ENCODE results near the gene HIVEP3.

Gene HIVEP3

DNA sequence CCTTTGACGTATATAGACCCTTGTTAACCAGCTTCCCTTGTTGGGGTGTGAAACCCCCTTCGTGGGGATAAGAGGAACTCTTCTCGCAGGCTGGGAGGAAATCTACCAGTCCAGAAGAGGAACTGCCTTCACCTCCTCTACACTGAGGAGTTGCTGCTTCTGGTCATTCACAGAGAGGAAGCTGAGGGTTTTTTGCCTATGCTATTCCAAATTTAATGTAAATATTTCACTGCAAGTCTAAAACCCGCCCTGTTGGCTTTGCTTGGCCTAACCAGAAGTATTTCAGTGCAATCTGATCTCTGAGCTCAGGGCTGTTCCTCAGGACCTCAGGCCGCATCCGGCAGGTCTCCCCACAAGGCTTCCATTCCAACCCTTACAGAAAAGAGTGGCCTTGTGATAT, 150.1 kb downstream of the HIVEP3 start:
- no peak overlapping the region for H3K27ac ChIP-seq (ENCODE audit: low read length)
- H3K36me3 ChIP-seq (ENCODE audit: insufficient read depth, low read depth, low read length) = no peaks in the 10 kb centered on the region
- H3K4me1 ChIP-seq (ENCODE audit: insufficient read depth, low read length) = no peaks in the 10 kb centered on the region; the same call in 1 of the 2 replicates

DNA sequence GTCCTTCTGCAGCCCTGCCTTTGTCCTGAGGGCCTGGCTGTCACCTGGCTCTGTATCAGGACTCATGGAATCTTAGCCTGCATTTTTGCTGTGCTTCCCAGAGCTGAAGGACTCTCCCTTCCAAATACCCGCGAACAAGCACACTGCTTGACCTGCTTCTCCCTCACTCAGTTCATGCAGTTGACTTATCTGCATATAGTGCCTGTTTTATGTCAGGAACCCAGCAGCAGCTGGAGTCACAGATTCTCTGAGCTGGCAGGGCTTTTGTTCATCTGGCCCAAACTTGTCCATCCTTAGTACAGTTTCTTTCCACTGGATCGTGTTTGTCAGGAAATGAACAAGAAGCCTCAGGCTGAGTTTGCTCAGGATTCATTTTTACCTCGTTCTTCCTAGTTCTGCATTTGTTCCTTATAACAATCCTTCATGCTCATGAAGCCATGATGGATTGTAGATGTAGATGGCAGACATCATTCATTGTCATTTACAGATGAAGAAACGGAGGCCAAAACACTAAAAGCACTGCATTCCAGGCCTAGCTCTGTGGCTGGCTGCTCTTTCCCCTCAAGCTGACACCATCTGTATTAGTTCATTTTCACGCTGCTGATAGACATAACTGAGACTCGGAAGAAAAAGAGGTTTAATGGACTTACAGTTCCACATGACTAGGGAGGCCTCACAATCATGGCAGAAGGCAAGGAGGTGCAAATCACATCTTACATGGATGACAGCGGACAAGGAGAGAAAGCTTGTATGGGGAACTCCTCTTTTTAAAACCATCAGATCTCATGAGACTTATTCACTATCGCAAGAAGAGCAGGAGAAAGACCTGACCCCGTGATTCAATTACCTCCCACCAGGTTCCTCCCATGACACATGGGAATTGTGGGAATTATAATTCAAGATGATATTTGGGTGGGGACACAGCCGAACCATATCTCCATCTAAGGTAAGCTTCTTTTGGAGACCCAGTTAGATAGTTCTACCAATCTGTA, 150.9 kb downstream of the HIVEP3 start:
- H3K36me3 ChIP-seq (ENCODE audit: insufficient read depth, low read depth, low read length) = no peaks in the 10 kb centered on the region
- H3K4me1 ChIP-seq (ENCODE audit: insufficient read depth, low read length) = no peaks in the 10 kb centered on the region; the same call in 1 of the 2 replicates
- H3K9ac ChIP-seq (ENCODE audit: low read depth, low read length) = no peak overlapping the region
- no peaks in the 10 kb centered on the region for H3K9me3 ChIP-seq (ENCODE audit: insufficient read depth, low read depth, low read length)
- H3K27me3 ChIP-seq (ENCODE audit: insufficient read depth, low read length) = no peaks in the 10 kb centered on the region
- H3K4me3 ChIP-seq (ENCODE audit: low read length) = no peak overlapping the region
- H3K27ac ChIP-seq (ENCODE audit: low read length) = no peak overlapping the region

More for the DNA sequence above, 150.1 kb downstream of the HIVEP3 start:
- no peaks in the 10 kb centered on the region for H3K27me3 ChIP-seq (ENCODE audit: insufficient read depth, low read length)
- no peak overlapping the region for H3K9ac ChIP-seq (ENCODE audit: low read depth, low read length)
- H3K9me3 ChIP-seq (ENCODE audit: insufficient read depth, low read depth, low read length) = no peaks in the 10 kb centered on the region
- no peak overlapping the region for H3K4me3 ChIP-seq (ENCODE audit: low read length)

DNA sequence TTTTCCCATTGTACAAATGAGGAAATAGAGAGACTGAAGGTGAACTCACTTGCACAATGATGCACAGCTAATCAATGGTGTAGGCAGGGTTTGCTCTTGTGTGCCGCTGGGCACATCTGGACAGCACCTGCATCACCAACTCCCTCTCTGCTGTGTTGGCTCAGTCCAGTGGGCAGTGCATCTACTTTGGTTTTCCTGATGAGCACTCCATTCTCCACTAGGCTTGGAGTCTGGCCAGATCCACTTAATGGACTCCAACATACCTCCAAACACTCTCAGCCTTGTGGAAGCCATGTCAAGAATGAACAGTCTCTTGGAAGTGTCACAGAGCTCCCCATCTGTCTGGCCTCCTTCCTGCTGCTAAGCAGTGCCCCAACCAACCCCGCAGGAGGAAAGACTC, 152.2 kb downstream of the HIVEP3 start:
- Histone ChIP-seq H3K4me1 (ENCODE audit: insufficient read depth, low read length) (no peaks in the 10 kb centered on the region; the same call in 1 of the 2 replicates), H3K4me3 (ENCODE audit: low read length) (no peak overlapping the region), H3K27ac (ENCODE audit: low read length) (no peak overlapping the region), H3K9ac (ENCODE audit: low read depth, low read length) (no peak overlapping the region), H3K27me3 (ENCODE audit: insufficient read depth, low read length) (no peaks in the 10 kb centered on the region), H3K9me3 (ENCODE audit: insufficient read depth, low read depth, low read length) (no peaks in the 10 kb centered on the region; the same call in 1 of the 2 replicates), H3K36me3 (ENCODE audit: insufficient read depth, low read depth, low read length) (no peaks in the 10 kb centered on the region)

DNA sequence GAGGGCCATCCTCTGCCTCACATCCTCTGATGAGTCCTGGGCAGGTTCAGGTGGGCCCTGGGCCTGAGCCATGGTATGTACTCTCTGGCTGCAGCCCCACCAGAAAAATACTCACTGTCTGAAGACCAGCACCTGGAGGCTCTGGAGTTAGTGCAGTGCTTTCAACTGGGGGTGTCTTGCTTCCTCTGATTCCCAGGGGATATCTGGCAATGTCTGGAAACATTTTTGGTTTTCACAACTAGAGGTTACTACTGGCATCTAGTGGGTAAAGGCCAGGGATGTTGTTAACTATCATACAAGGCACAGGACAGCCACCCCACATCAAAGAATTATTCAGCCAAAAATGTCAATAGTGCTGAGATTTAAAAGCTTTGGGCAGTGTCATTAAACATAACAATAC, 152.7 kb downstream of the HIVEP3 start:
- H3K27ac ChIP-seq (ENCODE audit: low read length) = no peak overlapping the region
- no peak overlapping the region for H3K4me3 ChIP-seq (ENCODE audit: low read length)
- no peaks in the 10 kb centered on the region for H3K36me3 ChIP-seq (ENCODE audit: insufficient read depth, low read depth, low read length)
- H3K27me3 ChIP-seq (ENCODE audit: insufficient read depth, low read length) = no peaks in the 10 kb centered on the region
- H3K9me3 ChIP-seq (ENCODE audit: insufficient read depth, low read depth, low read length) = peaks cover 3% of the 10 kb centered on the region
- no peaks in the 10 kb centered on the region; the same call in 1 of the 2 replicates for H3K4me1 ChIP-seq (ENCODE audit: insufficient read depth, low read length)
- H3K9ac ChIP-seq (ENCODE audit: low read depth, low read length) = no peak overlapping the region

DNA sequence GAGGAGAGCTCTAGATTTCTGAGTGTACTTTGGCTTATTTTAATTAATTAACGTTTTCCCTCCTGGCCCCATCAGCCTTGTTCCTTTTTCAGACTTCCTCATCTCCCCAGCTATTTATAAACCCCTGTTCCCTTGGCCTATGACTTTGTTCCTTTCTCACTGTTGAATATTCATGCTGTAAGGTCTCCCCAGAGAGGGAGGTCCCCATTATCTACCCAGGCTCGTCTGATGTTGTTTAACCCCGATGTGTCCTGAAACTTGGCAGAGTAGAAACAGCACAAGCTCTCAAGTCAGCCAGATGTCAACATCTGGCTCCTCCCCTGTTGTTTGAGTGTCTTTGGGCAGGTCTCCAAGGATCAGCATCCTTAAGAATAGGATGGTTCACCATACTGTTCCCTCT, 153.6 kb downstream of the HIVEP3 start:
- Histone ChIP-seq H3K36me3 (ENCODE audit: insufficient read depth, low read depth, low read length) (no peaks in the 10 kb centered on the region), H3K27me3 (ENCODE audit: insufficient read depth, low read length) (no peaks in the 10 kb centered on the region), H3K4me1 (ENCODE audit: insufficient read depth, low read length) (no peaks in the 10 kb centered on the region; the same call in 1 of the 2 replicates), H3K4me3 (ENCODE audit: low read length) (no peak overlapping the region), H3K27ac (ENCODE audit: low read length) (no peak overlapping the region), H3K9me3 (ENCODE audit: insufficient read depth, low read depth, low read length) (peaks cover 3% of the 10 kb centered on the region), H3K9ac (ENCODE audit: low read depth, low read length) (no peak overlapping the region)

DNA sequence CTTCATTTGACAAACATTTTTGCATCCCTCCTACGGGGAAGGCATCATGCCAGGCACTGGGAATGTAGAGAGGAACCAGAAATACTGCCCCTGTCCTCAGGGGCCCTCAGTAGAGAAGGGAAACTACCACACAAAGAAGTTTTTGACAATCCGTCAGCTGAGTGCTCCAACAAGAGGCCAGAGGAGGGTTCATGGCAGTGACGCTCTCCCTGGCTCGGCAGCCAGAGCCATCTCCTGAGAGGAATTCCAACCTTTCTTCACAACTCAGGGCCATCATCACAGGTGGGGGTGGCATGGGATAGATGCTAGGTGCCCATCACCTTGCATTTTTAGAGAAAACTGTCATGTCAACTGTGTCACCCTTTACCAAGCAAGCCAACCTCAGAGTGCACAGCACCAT, 154.1 kb downstream of the HIVEP3 start:
- no peak overlapping the region for H3K9ac ChIP-seq (ENCODE audit: low read depth, low read length)
- H3K36me3 ChIP-seq (ENCODE audit: insufficient read depth, low read depth, low read length) = no peaks in the 10 kb centered on the region
- no peak overlapping the region for H3K4me3 ChIP-seq (ENCODE audit: low read length)
- H3K27ac ChIP-seq (ENCODE audit: low read length) = no peak overlapping the region
- no peaks in the 10 kb centered on the region; the same call in 1 of the 2 replicates for H3K4me1 ChIP-seq (ENCODE audit: insufficient read depth, low read length)
- H3K27me3 ChIP-seq (ENCODE audit: insufficient read depth, low read length) = no peaks in the 10 kb centered on the region
- peaks cover 3% of the 10 kb centered on the region for H3K9me3 ChIP-seq (ENCODE audit: insufficient read depth, low read depth, low read length)

DNA sequence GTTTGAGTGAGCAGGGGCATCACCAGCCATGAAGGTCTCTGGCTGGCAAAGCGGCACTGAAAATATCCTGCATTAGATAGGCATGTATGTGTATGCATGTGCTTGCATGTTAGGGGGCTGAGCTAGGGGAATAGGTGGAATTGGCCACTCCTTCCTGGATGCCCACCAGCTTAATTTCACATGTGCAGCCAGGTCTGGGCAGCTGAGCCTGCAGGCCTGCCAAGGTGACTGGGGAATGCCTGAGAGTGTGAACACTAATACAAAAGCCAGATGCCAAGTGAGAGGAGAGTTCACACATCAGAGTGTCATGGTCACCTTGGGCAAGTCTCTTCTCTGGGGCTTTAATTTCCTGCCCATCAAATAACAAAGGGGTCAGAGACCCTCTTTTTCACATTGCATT, 155.9 kb downstream of the HIVEP3 start:
- no peaks in the 10 kb centered on the region for H3K27me3 ChIP-seq (ENCODE audit: insufficient read depth, low read length)
- H3K9me3 ChIP-seq (ENCODE audit: insufficient read depth, low read depth, low read length) = peaks cover 3% of the 10 kb centered on the region
- no peak overlapping the region for H3K4me3 ChIP-seq (ENCODE audit: low read length)
- H3K9ac ChIP-seq (ENCODE audit: low read depth, low read length) = no peak overlapping the region
- H3K4me1 ChIP-seq (ENCODE audit: insufficient read depth, low read length) = no peaks in the 10 kb centered on the region; the same call in 1 of the 2 replicates
- H3K36me3 ChIP-seq (ENCODE audit: insufficient read depth, low read depth, low read length) = no peaks in the 10 kb centered on the region
- H3K27ac ChIP-seq (ENCODE audit: low read length) = no peak overlapping the region

DNA sequence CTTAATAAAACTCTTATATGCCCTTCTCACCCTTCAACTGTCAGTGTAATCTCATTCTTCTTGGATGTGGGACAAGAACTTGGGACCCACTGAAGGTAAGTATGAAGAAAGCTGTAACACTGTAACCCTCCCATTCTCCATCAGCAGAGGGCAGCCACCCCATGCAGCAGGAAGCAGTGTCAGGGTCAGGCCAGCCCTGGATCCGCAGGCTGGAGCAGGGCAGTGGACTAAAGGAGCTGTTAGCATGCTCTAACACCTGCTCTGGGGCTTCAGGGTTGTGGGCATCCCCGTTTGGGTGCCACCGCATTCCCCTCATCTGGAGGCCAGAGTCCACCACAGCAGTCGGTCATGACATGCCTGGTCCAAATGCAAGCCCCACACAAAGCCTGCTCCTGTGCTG, 156.5 kb downstream of the HIVEP3 start:
- H3K27me3 ChIP-seq (ENCODE audit: insufficient read depth, low read length) = no peaks in the 10 kb centered on the region
- H3K4me1 ChIP-seq (ENCODE audit: insufficient read depth, low read length) = no peaks in the 10 kb centered on the region; the same call in 1 of the 2 replicates
- peaks cover 3% of the 10 kb centered on the region for H3K9me3 ChIP-seq (ENCODE audit: insufficient read depth, low read depth, low read length)
- H3K4me3 ChIP-seq (ENCODE audit: low read length) = no peak overlapping the region
- H3K36me3 ChIP-seq (ENCODE audit: insufficient read depth, low read depth, low read length) = no peaks in the 10 kb centered on the region
- no peak overlapping the region for H3K9ac ChIP-seq (ENCODE audit: low read depth, low read length)
- H3K27ac ChIP-seq (ENCODE audit: low read length) = no peak overlapping the region

DNA sequence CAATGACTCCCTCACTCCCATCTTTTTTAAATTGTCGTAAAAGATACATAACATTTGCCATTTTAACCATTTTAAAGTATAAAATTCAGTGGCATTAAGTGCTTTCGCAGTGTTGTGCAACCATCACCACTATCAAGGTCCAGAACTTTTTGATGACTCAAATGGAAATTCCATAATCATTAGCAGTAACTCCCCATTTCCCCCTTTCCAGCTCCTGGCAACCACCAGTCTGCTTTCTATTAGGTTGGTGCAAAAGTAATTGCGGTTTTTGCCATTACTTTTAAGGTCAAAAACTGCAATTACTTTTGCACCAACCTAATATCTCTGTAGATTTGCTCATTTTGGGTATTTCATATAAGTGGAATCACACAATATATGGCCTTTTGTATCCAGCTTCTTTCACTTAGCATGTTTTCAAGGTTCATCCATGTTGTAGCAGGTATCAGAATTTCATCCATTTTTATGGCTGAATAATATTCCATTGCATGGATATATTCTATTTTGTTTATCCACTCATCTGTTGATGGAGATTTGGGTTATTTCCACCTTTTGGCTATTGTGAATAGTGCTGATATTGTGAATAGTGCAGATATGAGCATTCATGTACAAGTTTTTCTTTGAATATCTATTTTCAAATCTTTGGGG, 159.7 kb downstream of the HIVEP3 start:
- Histone ChIP-seq H3K9me3 (ENCODE audit: insufficient read depth, low read depth, low read length) (peaks cover 3% of the 10 kb centered on the region), H3K27ac (ENCODE audit: low read length) (no peak overlapping the region), H3K27me3 (ENCODE audit: insufficient read depth, low read length) (no peaks in the 10 kb centered on the region), H3K9ac (ENCODE audit: low read depth, low read length) (no peak overlapping the region), H3K4me3 (ENCODE audit: low read length) (no peak overlapping the region), H3K36me3 (ENCODE audit: insufficient read depth, low read depth, low read length) (no peaks in the 10 kb centered on the region), H3K4me1 (ENCODE audit: insufficient read depth, low read length) (peaks cover 2% of the 10 kb centered on the region; the same call in 1 of the 2 replicates)

DNA sequence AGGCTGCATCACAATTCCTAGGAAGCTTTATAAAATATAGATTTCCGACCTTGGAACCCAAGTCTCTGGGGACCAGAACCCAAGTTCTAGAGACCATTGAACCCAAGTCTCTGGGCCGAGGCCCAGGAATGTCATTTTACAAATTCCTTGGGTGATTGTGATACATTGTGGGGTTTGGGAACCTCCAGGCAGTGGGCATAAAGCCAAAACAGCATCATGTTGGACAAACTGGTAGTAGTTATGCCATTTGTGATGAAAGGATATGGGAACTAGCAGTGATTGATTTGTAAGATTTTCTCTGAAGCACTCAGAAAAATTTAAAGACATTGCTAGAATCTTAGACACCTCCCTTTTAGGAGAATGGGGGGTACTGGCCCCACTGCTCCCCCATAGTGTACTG, 160.2 kb downstream of the HIVEP3 start:
- Histone ChIP-seq H3K27ac (ENCODE audit: low read length) (no peak overlapping the region), H3K4me3 (ENCODE audit: low read length) (no peak overlapping the region), H3K4me1 (ENCODE audit: insufficient read depth, low read length) (peaks cover 4% of the 10 kb centered on the region; the same call in 1 of the 2 replicates), H3K9ac (ENCODE audit: low read depth, low read length) (no peak overlapping the region), H3K36me3 (ENCODE audit: insufficient read depth, low read depth, low read length) (no peaks in the 10 kb centered on the region), H3K9me3 (ENCODE audit: insufficient read depth, low read depth, low read length) (peaks cover 3% of the 10 kb centered on the region), H3K27me3 (ENCODE audit: insufficient read depth, low read length) (no peaks in the 10 kb centered on the region)

DNA sequence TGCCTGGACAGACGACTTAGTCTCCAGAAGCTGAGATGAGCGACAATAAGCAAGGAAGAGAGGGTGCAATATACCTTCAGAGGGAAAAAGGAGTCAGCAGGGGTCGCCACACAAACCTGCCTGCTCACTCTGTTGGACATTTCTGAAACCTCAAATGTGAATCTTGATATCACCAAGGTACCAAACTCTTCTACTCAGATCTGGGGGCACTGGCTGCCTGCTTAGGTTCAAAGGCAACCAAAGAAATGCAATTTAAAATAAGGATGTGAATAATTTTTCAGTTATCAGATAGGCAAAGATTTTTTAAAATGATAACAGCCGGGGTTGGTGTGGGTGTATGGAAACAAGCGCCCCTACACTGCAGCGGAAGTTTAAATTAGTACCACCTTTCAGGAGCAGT, 164.2 kb downstream of the HIVEP3 start:
- Histone ChIP-seq H3K4me1 (ENCODE audit: insufficient read depth, low read length) (peaks cover 4% of the 10 kb centered on the region; the same call in 1 of the 2 replicates), H3K36me3 (ENCODE audit: insufficient read depth, low read depth, low read length) (no peaks in the 10 kb centered on the region), H3K27ac (ENCODE audit: low read length) (no peak overlapping the region), H3K4me3 (ENCODE audit: low read length) (no peak overlapping the region), H3K9ac (ENCODE audit: low read depth, low read length) (no peak overlapping the region), H3K27me3 (ENCODE audit: insufficient read depth, low read length) (no peaks in the 10 kb centered on the region), H3K9me3 (ENCODE audit: insufficient read depth, low read depth, low read length) (no peaks in the 10 kb centered on the region)

All from iPS-20b (cell line).